ENCODE results near the gene PCBD2. TPM values are rescaled to one million over a fixed set of nuclear protein-coding genes. Genes with fewer than 3 reads are reported as not detected.

The PCBD2 gene
- total RNA-seq, 1 experiment from 2014 or later: 10.9 TPM

- Histone ChIP-seq H3K4me1 (ENCODE audit: control insufficient read depth in 1 of 2, insufficient read depth in 2 of 2, low read length in 2 of 2) (no peaks in the 10 kb centered on the region), H3K9me2 (ENCODE audit: insufficient read depth) (no peaks in the 10 kb centered on the region), H3K79me2 (ENCODE audit: insufficient read depth, low read length) (no peaks in the 10 kb centered on the region; the same call in none of the 2 replicates), H3K36me3 (ENCODE audit: control insufficient read depth in 1 of 2, insufficient read depth in 2 of 2, low read length in 2 of 2) (peaks cover 9 to 14% of the 10 kb centered on the region in 2 experiments; a peak in 2 of 4 replicates), H3K9me3 (ENCODE audit: control insufficient read depth in 1 of 2, insufficient read depth in 1 of 2, low read depth in 1 of 2, low read length in 2 of 2) (no peaks in the 10 kb centered on the region), H3K4me2 (ENCODE audit: low read length) (no peak overlapping the region), H3K27ac (ENCODE audit: low read depth, low read length) (no peak overlapping the region), H3K27me3 (ENCODE audit: insufficient read depth, low read length) (no peaks in the 10 kb centered on the region), H2AFZ (ENCODE audit: low read depth, low read length, poor library complexity, severe bottlenecking) (no peak overlapping the region), H4K20me1 (ENCODE audit: insufficient read depth) (no peaks in the 10 kb centered on the region), H3K9ac (ENCODE audit: low read length) (no peak overlapping the region), H3K4me3 (replicated peaks in 1 of 2; ENCODE audit: low read depth in 1 of 2, low read length in 2 of 2) (no peak overlapping the region)
- TF ChIP-seq TCF7L2 (IDR thresholded peaks at IDR 0.05; ENCODE audit: borderline replicate concordance, extremely low read depth, insufficient read depth, insufficient read length): no peak
- TF ChIP-seq SP1 (IDR thresholded peaks at IDR 0.05; ENCODE audit: low read depth): no peak
- TF ChIP-seq POLR2AphosphoS5 (IDR thresholded peaks at IDR 0.05; ENCODE audit: low read depth, low read length): no peak
- TF ChIP-seq CEBPB (IDR thresholded peaks at IDR 0.05; ENCODE audit: low read depth): no peak
- no peak for TF ChIP-seq YY1 (IDR thresholded peaks at IDR 0.05; ENCODE audit: extremely low read depth, insufficient replicate concordance, low read depth, low read length)
- no peak for TF ChIP-seq SRF (IDR thresholded peaks at IDR 0.05; ENCODE audit: low read depth)
- no peak for TF ChIP-seq JUND (IDR thresholded peaks at IDR 0.05)
- no peak for TF ChIP-seq CTCF (IDR thresholded peaks at IDR 0.05 in 2 of 3, conservative IDR thresholded peaks at IDR 0.05 in 1 of 3; ENCODE audit: borderline replicate concordance in 1 of 3, insufficient read depth in 1 of 3, low read depth in 2 of 3, low read length in 2 of 3)
- TF ChIP-seq ELF1 (IDR thresholded peaks at IDR 0.05; ENCODE audit: borderline replicate concordance, low read depth): no peak
- no peak for TF ChIP-seq SIN3A (IDR thresholded peaks at IDR 0.05; ENCODE audit: low read depth)
- TF ChIP-seq EGR1 (IDR thresholded peaks at IDR 0.05; ENCODE audit: low read depth): no peak
- no peak for TF ChIP-seq FOSL1 (IDR thresholded peaks at IDR 0.05; ENCODE audit: low read depth)
- no peak for TF ChIP-seq RAD21 (IDR thresholded peaks at IDR 0.05; ENCODE audit: low read depth)
- TF ChIP-seq EZH2phosphoT487 (IDR thresholded peaks at IDR 0.05; ENCODE audit: borderline replicate concordance): no peak
- ATAC-seq (no peak), DNase-seq (ENCODE audit: low read depth, low spot score) (no peak)
- RAD21 ChIA-PET (ENCODE audit: low non-redundant PET in 1 of 2, low total read pairs in 2 of 2, uncharacterized antibody in 2 of 2, unreplicated experiment in 2 of 2): no interaction called here
- intact Hi-C loops (cut with micrococcal nuclease): loop anchor here (2.0 kb wide), 1 partner anchor 20 kb away; no protein-coding TSS in a partner anchor
- BruUV-seq (replicated peaks): no TSS peak
- POLR2A ChIA-PET: no interaction called here
- CTCF ChIA-PET: interaction anchor here (2.3 to 3.3 kb wide), 2 partner anchors 13 to 273 kb away, joined by 22 read pairs; partner anchors contain the start of gene PCBD2
Observed at GRCh38 chr5:134918861-134919260, 13.9 kb downstream of the PCBD2 start.

All from HCT116 (cell line).